Measurements from ENCODE around the gene SPACA5B.
"Not testable (repeated sequence)": the region's sequence is repeated elsewhere in the genome, so short reads cannot be mapped to it uniquely, and the experiment has no call there.

SPACA5B gene

GRCh38 chrX:48154796-48155195 lies 24.4 kb downstream of the SPACA5B start:
- CTCF ChIA-PET, result no interaction called here
- Mint-ChIP-seq H3K4me1 (no peaks in the 10 kb centered on the region), H3K9me3 (no peaks in the 10 kb centered on the region), H3K27ac (no peak overlapping the region), H3K36me3 (no peaks in the 10 kb centered on the region), H3K27me3 (peaks cover 15% of the 10 kb centered on the region), H3K4me3 (no peak overlapping the region)
- DNase-seq, result no peak

GRCh38 chrX:48156014-48156413 lies 25.6 kb downstream of the SPACA5B start:
- no peak for DNase-seq
- CTCF ChIA-PET, result no interaction called here
- Mint-ChIP-seq H3K27ac (no peak overlapping the region), H3K36me3 (no peaks in the 10 kb centered on the region), H3K4me1 (no peaks in the 10 kb centered on the region), H3K4me3 (no peak overlapping the region), H3K9me3 (no peaks in the 10 kb centered on the region), H3K27me3 (peaks cover 15% of the 10 kb centered on the region)

- Mint-ChIP-seq H3K27ac (no peak overlapping the region), H3K27me3 (peaks cover 13% of the 10 kb centered on the region)
Observed at GRCh38 chrX:48165241-48165640, 34.8 kb downstream of the SPACA5B start.

GRCh38 chrX:48166322-48166721 lies 35.9 kb downstream of the SPACA5B start:
- H3K4me3 Mint-ChIP-seq, H3K36me3 Mint-ChIP-seq, H3K27ac Mint-ChIP-seq, DNase-seq, H3K9me3 Mint-ChIP-seq, H3K4me1 Mint-ChIP-seq, CTCF ChIA-PET: not testable (repeated sequence)
- H3K27me3 Mint-ChIP-seq, result peaks cover 13% of the 10 kb centered on the region

More at GRCh38 chrX:48165241-48165640, 34.8 kb downstream of the SPACA5B start:
- CTCF ChIA-PET, result no interaction called here
- H3K4me3 Mint-ChIP-seq, result no peak overlapping the region
- no peaks in the 10 kb centered on the region for H3K4me1 Mint-ChIP-seq
- H3K9me3 Mint-ChIP-seq, result no peaks in the 10 kb centered on the region
- no peaks in the 10 kb centered on the region for H3K36me3 Mint-ChIP-seq
- DNase-seq, result no peak

- CTCF ChIA-PET, result no interaction called here
- H3K9me3 Mint-ChIP-seq, result no peaks in the 10 kb centered on the region
- H3K4me3 Mint-ChIP-seq, result no peak overlapping the region
- no peak for DNase-seq
- no peak overlapping the region for H3K27ac Mint-ChIP-seq
- H3K27me3 Mint-ChIP-seq, result no peaks in the 10 kb centered on the region
- H3K4me1 Mint-ChIP-seq, result no peaks in the 10 kb centered on the region
- H3K36me3 Mint-ChIP-seq, result no peaks in the 10 kb centered on the region
Observed at GRCh38 chrX:48179691-48180090, 49.3 kb downstream of the SPACA5B start.

- peaks cover 6% of the 10 kb centered on the region for H3K27me3 Mint-ChIP-seq
- no peaks in the 10 kb centered on the region for H3K9me3 Mint-ChIP-seq
- no peak for DNase-seq
- no peaks in the 10 kb centered on the region for H3K4me1 Mint-ChIP-seq
- no peaks in the 10 kb centered on the region for H3K36me3 Mint-ChIP-seq
- CTCF ChIA-PET, result no interaction called here
- no peak overlapping the region for H3K27ac Mint-ChIP-seq
- H3K4me3 Mint-ChIP-seq, result no peak overlapping the region
Observed at GRCh38 chrX:48180811-48181210, 50.4 kb downstream of the SPACA5B start.

- H3K4me1 Mint-ChIP-seq, H3K4me3 Mint-ChIP-seq, DNase-seq, H3K9me3 Mint-ChIP-seq, H3K27me3 Mint-ChIP-seq, CTCF ChIA-PET, H3K27ac Mint-ChIP-seq, H3K36me3 Mint-ChIP-seq: not testable (repeated sequence)
Observed at GRCh38 chrX:48181882-48182281, 51.5 kb downstream of the SPACA5B start.

Measured in activated naive CD4-positive, alpha-beta T cell treated with anti-CD3 and anti-CD28 coated beads, Interleukin-2, amount 10 ng/mL, durations not matched to agents 7 days and 5 days (primary cell).